Prostate gland (tissue), 2 donors: ENCODE data around the gene UGT1A8.

Experiments
- POLR2A ChIP-seq: fragments of 450-650 bp; IDR thresholded peaks from one replicate; pipeline ENCODE4 v1.6.1; 2016; ENCODE audit warnings: antibody characterized with exemption, mild to moderate bottlenecking
- POLR2AphosphoS5 ChIP-seq: sonication (generic); formaldehyde crosslinking; IDR thresholded peaks from one replicate; pipeline ENCODE4 v1.6.1; 2017; ENCODE audit warnings: antibody characterized with exemption
- TF ChIP-seq, protein P1 (sequence below), 4 experiments: fragments of 200-600 bp in 2 of 4; fragments of 450-650 bp in 2 of 4; sonication (generic) in 2 of 4; IDR thresholded peaks; 1 replicate in 3 of 4; 2 replicates in 1 of 4; pipeline ENCODE4 v1.5.1; 2016 to 2019; ENCODE audit warnings: antibody characterized with exemption in 4 of 4, mild to moderate bottlenecking in 2 of 4, moderate library complexity in 2 of 4

DNA sequence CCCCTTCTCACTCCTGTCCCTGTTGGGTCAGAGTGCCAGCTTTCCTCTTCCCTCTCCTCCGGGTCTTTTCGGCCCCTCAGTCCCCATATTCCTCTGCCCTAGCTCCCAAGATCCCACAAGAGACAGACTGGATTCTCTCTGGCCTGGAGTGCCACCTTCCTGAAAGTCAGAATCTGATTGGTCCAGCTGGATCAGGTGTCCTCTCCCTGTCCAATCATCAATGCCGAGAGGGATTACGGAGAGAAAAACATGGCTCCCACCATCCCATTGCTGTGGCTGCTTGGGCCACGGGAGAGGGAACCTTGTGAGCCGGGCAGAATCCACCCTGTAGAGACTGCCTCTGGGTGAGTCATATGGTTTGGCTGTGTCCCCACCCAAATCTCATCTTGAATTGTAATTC is 158.0 kb downstream of the UGT1A8 start:
- TF ChIP-seq, protein P1, sequence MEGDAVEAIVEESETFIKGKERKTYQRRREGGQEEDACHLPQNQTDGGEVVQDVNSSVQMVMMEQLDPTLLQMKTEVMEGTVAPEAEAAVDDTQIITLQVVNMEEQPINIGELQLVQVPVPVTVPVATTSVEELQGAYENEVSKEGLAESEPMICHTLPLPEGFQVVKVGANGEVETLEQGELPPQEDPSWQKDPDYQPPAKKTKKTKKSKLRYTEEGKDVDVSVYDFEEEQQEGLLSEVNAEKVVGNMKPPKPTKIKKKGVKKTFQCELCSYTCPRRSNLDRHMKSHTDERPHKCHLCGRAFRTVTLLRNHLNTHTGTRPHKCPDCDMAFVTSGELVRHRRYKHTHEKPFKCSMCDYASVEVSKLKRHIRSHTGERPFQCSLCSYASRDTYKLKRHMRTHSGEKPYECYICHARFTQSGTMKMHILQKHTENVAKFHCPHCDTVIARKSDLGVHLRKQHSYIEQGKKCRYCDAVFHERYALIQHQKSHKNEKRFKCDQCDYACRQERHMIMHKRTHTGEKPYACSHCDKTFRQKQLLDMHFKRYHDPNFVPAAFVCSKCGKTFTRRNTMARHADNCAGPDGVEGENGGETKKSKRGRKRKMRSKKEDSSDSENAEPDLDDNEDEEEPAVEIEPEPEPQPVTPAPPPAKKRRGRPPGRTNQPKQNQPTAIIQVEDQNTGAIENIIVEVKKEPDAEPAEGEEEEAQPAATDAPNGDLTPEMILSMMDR (IDR thresholded peaks at IDR 0.05), result no peak
- no peak for TF ChIP-seq POLR2A
- no peak for TF ChIP-seq POLR2AphosphoS5
